ENCODE measurements around the gene RTRAF. TPM values are rescaled to one million over a fixed set of nuclear protein-coding genes. Genes with fewer than 3 reads are reported as not detected.

The RTRAF gene
- total RNA-seq, 1 donor from 2014 or later, result 40.3 TPM

DNA sequence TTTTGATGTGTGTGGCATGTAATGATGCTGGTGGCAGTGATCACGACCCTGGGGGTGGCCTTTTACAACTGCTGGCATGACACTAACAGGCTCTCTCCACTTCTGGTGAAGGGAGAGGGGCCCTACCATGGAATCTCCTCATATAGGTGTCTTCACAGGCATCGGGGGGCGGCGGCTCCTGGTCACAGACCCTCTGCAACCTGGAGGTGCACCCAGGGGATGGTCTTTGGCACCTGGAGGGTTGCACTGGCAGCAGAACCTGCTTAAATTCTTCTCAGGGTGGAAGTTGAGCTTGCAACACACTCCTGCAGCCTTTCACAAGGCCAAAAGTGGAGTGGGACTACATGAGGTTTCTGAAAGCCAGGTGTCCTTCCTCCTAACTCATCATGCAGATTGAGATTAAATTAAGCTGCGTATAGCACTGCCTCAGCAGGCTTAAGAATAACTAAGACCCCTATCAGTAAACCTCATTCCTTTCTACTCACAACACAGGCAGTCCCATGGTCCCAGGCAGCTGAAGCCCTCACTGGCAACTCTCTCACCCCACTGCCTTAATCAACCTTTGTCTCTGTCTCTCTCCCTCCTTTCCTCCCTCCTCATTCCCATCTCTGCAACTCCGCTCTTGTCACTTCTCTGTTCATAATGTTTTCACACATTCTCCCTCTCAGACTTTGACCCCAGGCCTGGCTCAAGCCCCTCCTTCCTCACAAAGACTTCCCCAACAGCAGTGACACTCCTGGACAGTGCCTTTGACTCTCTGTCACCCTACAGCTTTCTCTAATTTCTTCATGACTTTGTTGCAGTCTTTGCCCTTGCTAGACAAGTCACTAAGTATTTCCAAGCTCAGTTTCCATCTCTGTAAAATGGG lies 60.6 kb downstream of the RTRAF start:
- DNase-seq, result no peak

GRCh38 chr14:52051251-52051650 lies 61.9 kb downstream of the RTRAF start:
- DNase-seq, result no peak

DNA sequence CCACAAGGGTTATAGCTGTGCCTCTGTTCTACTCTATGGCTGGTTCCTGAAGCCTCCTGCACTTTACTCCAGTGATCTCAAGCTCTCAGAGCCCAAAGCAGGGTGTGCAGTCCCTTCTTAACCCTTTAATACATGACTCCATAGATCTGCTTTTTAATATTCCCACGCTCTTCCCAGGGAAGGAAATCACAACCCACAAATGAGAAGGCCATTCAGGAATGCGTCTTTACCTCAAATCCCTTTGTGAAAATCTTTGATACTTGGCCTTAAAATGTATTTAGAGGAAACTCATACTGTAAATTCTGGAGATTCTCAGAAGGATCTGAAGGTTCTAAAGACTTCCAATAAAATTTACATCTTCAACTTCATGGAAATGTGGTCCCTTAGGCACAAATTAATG lies 62.5 kb downstream of the RTRAF start:
- no peak for DNase-seq

DNA sequence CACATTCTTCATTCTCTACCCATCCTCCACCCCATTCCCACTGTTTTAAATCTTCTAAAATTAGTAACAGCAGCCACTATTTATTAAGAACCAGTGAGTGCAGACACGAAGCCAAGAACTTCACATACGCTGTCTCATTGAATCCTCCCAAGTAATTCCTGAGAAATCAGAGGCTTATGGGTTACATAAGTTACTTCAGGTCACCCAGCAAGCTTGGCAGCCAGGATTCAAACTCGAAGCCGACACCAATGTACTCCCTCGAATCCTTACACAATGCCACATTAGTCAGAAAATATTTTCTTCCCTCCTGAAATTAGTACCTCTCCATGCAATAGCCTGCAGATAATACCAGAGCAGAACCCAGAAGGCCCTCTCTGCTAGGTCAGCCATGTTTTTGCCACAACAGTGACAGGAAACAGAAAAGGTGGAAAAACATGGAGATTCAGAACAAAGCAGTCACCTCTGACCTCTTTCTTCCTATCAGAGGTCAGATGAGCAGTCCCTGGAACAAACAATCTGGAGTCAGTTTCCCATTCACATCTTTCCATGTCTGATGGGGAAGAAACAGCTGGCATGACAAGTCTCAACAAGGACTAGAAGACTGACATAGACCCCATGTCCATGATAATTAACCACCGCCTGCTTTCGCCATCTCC lies 63.1 kb downstream of the RTRAF start:
- DNase-seq, result no peak

GRCh38 chr14:52053044-52053443 lies 63.7 kb downstream of the RTRAF start:
- DNase-seq, result no peak

DNA sequence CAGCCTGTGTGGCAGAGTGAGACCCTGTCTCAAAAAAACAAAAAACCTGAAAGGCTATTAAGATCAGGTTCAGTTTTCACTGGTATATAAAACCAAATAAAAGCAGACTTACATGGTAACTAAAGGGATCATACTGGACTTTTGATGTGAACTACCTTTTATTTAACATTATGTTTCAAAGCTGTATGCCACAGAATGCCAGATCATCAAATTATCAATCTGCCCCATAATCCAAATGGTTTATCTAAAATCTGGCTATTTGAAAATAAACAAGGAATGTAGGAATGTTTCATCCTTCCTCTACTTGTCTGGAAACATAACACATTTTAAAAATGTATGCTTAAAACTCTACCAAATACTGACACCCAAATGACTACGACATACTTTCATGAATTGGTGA lies 65.3 kb downstream of the RTRAF start:
- no peak for DNase-seq

- DNase-seq, result no peak
These were observed 65.8 kb downstream of the RTRAF start for GRCh38 chr14:52055167-52055566.

DNA sequence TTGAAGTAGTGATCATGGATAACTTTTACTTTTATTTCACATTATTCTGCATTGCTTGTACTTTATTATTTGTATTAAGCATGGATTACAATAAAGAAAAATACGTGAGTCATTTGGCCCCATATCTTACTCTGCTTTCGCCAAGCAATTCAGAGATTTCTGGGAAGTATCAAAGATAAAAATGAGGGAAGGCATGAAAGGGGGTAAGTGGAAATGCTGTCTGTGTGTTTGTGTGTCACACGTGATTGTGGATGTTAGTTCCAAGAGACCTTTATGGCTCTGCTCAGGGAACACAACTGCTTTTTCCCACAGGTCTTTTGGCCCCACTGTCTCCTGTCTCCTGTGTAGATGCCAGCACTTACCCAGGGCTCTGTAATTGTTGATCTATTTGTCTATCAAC lies 69.0 kb downstream of the RTRAF start:
- no peak for DNase-seq

- peak; percentile 48 for DNase-seq
These were observed 70.3 kb downstream of the RTRAF start for GRCh38 chr14:52059649-52060048.

DNA sequence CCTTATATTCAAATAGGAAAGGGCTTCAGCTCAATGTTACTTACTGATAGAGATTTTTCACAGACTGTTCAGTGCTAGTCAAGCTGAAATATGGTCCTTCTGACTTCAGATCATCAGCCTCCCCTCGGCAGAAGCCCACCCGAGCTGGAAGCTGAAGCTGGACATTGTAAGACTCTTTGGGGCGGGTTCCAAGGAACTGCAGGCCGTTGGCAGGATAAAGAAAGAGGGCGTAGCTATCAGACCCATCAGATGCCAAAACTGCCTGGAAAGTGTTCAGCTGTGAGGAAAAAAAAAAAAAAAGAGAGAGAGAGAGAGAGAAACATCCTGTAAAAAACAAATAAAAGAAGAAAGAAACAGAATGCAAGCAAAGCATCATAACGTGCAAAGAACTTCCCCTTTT lies 70.7 kb downstream of the RTRAF start:
- DNase-seq, result peak; percentile 77

Other genes with a start within 250 kb of the RTRAF start
- gene GNG2, start 128.9 kb upstream of the RTRAF start, total RNA-seq, result 45.1 TPM
- 91.7 TPM for gene NID2, start 79.5 kb downstream of the RTRAF start, total RNA-seq